Left hindlimb (tissue), 1 donor: ENCODE results near the gene MYH13.
"Not testable (repeated sequence)": the region's sequence is repeated elsewhere in the genome, so short reads cannot be mapped to it uniquely, and the experiment has no call there.

Source experiments
- DNase-seq: peaks from one replicate; pipeline ENCODE4 v3.0.0-alpha.2; 2018

MYH13 gene

GRCh38 chr17:10295728-10296343, 77.0 kb downstream of the MYH13 start:
- no peak for DNase-seq

DNA sequence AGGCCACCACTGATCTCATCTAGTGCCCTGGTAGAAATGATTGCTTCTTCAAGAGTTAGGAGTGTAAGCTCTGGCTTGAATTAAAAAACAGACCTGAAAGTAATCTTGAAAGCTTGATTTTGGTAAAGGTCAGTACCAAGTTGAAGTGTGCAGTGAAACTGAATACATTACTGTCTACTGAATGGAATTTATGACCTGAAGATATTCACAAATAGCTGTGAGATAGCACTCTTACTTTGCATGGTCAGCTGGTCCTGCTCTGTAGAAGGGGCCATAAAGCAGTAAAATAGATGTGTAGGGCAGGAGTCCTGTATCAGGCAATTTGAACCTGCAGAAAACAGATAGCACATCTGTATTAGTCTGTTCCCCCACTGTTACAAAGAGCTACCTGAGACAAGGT, 78.6 kb downstream of the MYH13 start:
- no peak for DNase-seq

DNA sequence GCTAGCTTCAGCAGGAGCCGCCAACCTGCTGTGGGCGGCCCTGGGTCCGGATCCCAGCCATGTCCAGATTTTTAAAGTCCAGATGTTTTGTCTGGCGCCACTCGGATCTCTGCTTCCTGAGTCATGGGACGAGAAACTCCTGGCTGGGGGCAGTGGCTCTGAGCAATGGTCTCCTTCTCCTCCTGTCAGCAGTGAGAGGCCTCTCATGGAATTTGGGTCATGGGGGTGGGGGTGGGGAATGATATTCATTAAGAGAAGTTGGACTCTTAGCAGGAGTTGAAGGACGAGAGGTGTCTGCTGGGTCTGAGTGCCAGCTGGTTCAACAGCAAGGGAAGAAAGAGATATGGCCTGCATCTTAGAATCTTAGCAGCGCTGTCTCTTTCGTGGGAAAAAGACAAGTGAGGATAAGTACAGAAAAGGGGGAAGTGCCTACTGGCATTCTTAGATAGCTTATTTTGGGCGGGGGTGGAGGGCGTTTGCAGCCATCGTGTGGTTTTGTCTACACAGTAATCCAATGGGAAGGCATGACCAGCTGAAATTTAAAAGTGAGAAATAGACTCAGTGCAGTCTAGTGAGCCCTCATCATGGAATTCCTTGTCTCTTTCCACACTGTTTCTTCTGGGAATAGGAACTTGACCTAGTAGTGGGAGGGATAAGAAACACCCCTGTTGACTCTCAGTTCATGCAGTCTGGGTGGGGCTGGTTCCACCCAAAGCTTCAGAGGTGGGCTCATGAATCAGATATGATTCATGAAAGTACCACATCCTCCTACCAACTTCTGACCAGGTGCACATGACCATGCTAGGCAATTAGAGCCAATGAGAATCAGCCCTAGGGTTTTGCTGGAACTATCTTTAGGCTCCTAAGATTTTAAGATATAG, 80.5 kb downstream of the MYH13 start:
- no peak for DNase-seq

GRCh38 chr17:10291576-10291975, 81.2 kb downstream of the MYH13 start:
- DNase-seq = not testable (repeated sequence)

DNA sequence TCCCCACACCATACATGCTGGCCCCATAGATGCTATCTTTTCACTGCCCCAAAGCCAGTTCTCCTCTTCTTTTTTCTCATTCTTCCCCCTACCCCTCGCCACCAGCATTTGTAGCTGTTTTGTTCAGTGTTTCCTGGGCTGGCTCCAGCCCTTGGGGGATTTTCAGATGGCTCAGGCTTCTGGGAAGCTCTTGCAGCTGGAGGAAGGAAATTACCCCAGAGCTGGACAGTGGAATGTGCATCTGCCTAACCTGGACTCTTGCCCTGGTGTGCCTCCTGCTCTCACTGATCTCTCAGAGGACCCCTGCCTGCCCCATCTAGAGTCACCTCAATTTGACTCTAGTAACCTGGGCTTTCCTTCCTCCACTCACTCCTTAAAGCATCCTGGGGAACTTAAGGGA, 82.8 kb downstream of the MYH13 start:
- DNase-seq = peak; percentile 39

GRCh38 chr17:10286324-10286723, 86.5 kb downstream of the MYH13 start:
- no peak for DNase-seq

GRCh38 chr17:10285896-10286295, 86.9 kb downstream of the MYH13 start:
- no peak for DNase-seq

DNA sequence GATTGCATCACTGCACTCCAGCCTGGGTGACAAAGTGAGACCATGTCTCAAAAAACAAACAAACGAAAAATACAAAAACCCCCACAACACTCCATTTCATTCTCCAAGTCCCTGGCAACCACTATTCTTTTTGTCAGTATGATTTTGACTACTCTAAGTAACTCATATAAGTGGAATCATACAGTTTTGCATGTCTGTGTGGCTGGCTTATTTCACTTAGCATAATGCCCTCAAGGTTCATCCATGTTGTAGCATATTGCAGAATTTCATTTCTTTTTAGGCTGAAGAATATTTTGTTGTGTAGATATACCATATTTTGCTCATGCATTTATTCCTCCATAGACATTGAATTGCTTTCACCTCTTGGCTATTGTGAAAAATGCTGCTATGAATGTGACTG, 92.7 kb downstream of the MYH13 start:
- no peak for DNase-seq

GRCh38 chr17:10278218-10278617, 94.6 kb downstream of the MYH13 start:
- no peak for DNase-seq

- no peak for DNase-seq
Measured at GRCh38 chr17:10276436-10276835, 96.4 kb downstream of the MYH13 start.

GRCh38 chr17:10275418-10275817, 97.4 kb downstream of the MYH13 start:
- no peak for DNase-seq

- DNase-seq = no peak
Measured at GRCh38 chr17:10271106-10271562, 101.7 kb downstream of the MYH13 start.

DNA sequence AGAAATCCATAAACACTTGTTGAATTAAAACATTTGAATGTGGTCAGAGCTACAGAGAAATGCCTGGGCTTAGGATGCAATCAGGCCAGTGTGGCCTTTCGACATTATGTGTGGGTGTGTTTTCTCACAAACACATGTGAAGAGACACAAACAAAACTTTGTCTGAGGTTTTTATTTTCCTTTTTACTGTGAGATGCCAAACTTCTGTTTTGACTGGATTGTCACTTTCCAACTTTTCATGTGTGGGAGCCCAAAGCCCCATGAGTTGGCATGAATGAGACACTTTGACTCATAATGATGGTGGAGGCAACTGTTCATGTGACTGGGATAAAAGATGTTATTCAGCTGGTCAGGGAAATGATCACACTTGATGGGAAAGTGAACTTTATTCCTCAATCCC, 102.5 kb downstream of the MYH13 start:
- no peak for DNase-seq

DNA sequence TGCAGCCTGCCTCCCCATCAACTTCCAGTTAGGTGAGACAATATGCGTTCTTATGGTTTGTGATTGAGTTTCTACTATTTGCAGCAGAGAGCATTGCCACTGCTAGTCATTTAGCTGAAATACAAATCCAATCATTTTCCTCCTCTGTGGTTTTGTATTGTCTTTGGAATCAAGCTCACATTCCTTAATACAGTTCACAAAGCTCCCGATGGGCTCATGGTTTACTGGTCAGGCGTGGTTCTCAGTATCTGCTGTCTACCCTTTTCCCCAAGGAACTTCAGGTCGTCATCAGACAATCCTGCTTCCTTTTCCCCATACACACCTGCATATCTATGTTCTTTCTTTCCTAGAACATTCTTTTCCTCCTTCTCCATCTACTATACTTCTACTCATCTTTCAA, 104.8 kb downstream of the MYH13 start:
- no peak for DNase-seq

GRCh38 chr17:10266296-10266876, 106.4 kb downstream of the MYH13 start:
- no peak for DNase-seq

GRCh38 chr17:10265100-10265810, 107.6 kb downstream of the MYH13 start:
- DNase-seq = no peak

DNA sequence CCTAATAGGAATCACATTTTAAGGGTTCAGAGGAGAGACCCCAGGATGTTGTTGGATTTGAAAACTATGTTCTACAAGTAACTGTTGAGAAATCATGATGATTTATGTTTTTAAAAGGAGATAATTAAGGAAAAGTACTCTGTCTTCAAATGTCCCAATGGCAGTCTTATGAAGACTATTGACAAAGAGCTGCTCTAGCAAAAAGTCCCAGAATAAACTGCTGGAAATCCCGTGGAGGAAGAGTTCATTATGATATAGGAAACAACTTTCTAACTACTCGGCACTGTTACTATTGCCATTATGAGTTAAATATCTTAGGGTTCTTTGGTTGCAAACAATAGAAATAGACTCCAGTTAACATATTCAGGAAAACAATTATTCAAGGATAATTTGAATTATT, 108.8 kb downstream of the MYH13 start:
- no peak for DNase-seq

GRCh38 chr17:10262451-10262850, 110.4 kb downstream of the MYH13 start:
- DNase-seq = no peak

DNA sequence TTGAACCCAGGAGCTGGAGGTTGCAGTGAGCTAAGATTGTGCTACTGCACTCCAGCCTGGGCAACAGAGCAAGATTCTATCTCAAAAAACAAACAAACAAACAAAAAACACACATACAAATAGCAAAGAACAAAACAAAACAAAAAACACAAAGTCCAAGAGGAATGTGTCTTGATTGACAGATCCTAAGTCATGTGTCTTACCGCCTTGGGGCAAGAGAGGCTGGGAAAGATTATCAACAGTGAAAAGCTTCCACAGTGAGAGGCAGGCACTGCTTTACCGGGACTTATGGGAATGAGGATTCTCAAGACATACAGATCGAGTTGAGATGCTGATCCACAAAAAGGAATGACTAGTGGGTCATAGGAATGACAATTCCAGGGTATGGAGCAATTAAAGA, 111.7 kb downstream of the MYH13 start:
- no peak for DNase-seq

DNA sequence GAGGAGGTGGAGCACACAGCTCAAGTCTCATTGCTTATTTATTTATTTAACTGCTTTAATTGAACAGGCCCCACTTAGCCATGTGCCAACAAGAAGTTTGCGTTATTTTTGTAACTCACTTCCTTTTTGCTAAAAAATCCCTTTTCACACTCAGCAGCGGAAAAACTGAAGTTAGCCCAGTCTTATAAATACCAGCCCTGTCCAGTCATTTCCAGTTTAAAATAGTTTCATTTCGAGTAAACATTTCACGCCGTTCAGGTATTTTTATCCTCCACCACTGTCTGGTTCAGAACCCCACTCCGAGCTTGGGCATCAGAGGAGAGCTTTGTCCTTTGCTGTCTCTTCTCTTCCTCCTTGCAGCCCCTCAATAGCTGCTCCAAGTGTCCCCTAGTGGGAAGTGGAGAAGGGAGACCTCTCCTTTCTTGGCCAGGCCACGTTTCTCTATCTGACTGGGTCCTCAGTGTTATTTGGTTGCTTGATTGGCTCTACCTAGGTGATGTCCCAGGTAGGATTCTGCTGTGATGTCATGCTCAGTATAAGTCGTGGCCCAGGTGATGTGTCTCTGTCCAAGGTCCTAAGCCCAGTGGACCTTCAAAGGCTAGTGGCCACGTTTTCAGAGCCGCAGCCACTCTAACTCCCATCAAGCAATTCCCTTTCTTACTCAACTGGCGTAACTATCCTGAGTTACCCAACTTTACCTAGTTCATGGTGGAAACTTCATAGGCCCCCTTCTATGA, 121.4 kb downstream of the MYH13 start:
- DNase-seq = no peak
